UCSD-AML1 (cell line): ENCODE results near the gene KPNA4.
"Not testable (repeated sequence)": the region's sequence is repeated elsewhere in the genome, so short reads cannot be mapped to it uniquely, and the experiment has no call there.

Source experiments
- DNase-seq: peaks from one replicate; lab custom pipeline; 2025; ENCODE audit not compliant: unreplicated experiment; lab: John Stamatoyannopoulos, UW

Gene KPNA4

DNA sequence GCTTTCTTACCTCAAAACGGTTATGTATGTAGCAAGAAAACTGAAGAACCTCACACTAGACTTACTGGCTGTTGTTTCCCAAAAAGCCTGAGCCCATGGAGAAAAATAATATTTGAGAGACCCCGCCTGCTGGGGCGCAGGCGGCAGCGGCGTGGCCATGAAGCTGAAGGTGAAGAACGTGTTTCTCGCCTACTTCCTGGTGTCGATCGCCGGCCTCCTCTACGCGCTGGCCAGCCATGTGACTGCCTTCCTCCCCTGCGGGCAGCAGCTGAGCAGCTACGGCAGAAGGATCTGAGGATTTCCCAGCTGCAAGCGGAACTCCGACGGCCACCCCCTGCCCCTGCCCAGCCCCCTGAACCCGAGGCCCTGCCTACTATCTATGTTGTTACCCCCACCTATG lies 113.1 kb downstream of the KPNA4 start:
- DNase-seq: not testable (repeated sequence)

DNA sequence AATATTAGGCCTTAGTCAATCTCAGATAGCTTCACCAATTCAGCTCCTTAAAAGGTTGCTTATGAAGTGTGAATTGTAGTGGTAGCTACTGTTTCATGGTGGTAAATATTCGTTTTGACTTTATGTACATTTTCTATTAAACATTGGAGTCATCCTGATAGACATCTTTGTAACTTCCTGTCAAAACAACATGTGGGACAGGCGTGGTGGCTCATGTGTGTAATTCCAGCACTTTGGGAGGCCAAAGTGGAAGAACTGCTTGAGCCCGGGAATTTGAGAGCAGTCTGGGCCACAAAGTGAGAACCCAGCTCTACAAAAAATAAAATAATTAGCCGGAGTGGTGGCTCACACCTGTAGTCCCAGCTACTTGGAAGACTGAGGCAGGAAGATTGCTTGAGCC lies 113.8 kb downstream of the KPNA4 start:
- no peak for DNase-seq

DNA sequence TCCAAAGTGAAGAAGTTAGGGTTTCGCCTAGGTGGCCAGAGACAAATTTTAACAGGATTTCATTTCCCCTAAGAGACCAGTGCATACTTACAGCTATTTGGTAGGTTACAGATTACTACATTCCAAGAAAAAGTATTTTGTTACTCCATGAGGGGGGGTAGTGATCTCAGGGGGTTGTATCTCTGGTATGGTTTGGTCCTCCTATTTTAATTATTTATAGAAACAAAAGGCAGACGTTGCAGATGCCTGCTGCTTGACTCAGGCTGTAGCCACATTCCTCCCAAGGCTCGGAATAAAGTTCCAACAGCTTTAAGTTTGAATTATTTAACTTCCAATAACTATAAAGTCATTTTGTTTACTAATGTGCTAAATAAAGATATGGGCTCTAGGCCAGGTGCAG lies 114.5 kb downstream of the KPNA4 start:
- DNase-seq: no peak

DNA sequence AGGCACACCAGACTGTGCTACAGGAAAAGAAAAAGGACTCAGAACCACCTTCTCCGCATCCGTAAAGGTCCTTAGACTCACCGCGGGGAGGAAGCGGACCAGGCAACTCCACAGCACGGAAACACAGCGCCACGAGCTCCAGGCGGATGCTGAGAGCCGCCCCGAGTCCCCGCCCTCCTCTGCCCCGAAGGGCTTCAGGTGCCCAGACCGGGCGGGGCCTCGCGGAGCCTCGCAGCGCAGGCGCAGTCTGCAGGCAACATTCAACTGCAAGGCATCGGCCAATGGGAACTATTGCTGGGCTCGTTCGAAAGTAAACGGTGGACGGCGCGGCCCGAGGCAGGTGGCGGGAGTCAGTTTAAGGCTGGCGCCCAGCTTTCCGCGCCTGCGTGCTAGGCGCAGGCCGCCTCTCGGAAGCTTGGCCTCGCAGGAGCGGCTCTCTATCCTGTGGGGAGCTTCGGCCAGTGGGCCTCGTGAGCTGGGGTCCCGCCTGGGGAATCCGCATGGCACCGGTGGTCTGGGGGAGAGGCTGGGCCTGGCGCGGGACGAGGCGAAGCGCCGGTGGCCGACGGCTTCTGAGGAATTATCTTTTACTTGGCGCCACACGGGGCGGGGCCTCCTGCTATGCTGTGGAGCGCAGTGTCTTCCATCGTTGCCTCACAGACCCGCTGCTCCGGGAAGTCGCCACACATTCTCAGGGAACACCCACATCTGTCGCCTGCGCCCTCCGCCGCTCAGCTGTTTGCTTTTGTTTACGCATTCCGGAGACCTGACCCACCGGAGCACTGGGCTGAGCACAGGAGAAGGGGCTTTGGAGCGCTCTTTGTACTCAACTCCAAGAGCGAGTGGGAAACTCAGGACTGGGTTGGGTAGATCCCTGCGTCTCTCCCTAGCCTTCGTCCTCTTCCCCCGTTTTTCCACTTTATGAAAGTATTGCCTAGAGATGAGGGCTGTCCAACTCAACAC lies 115.5 kb downstream of the KPNA4 start, which contains the start of gene TRIM59:
Gene TRIM59 (minus strand): TSS at position 151 of the 963 bp plus-strand sequence. CDS start 10,603 bp downstream, outside the sequence.
- no peak for DNase-seq

DNA sequence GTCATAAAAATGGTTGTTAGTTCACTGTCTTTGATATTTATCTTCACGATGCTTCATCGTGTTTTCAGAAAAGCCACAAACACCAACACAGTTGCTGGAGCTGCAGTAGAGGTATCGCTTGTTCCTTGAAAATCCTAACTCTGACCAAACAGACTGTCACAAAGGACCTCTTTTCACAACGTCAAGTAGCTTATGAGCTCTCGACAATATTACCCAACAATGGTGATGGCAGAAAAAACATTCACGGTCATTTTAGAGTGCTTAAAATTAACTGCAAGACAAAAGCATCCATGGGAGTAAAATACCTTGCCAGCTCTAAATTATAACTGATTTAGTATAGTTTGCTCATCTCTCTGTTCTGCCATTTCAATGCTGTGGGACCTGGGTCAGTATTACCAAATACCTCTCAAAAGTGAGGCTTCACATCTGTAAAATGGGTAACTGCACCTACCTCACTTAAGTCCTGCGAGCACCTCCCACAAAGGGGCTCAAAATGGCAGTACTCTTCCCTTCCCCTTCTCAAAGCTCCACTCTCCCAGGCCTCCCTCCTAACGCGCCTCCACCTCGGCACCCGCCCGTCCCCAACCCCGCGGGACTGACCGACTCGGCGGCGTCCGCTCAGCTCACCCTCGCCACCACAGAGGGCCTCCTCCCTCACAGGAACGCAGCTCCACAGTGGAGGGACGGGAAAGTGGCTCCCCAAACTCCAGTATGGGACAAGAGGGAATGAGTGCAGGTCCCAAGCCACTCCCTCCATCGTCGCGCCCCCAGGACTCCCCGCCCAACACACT lies 116.3 kb downstream of the KPNA4 start:
- DNase-seq: no peak

DNA sequence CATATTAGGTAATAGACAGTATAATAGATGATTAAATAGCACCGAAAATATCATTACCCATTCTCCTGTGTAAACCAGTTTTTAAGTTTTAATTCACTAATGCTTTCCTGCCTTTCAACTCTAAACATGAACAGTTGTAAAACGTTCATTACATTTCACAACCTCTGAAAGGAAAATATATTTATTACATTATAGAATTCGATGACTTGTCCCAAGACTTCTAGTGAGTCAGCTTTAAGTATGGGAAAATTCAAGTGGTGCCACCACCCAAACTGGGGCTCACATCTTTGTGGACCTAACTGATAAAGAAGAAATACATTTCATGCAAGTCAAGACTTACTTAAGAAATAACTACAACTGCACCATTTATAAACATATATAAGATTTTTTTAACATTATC lies 117.8 kb downstream of the KPNA4 start:
- DNase-seq: no peak

DNA sequence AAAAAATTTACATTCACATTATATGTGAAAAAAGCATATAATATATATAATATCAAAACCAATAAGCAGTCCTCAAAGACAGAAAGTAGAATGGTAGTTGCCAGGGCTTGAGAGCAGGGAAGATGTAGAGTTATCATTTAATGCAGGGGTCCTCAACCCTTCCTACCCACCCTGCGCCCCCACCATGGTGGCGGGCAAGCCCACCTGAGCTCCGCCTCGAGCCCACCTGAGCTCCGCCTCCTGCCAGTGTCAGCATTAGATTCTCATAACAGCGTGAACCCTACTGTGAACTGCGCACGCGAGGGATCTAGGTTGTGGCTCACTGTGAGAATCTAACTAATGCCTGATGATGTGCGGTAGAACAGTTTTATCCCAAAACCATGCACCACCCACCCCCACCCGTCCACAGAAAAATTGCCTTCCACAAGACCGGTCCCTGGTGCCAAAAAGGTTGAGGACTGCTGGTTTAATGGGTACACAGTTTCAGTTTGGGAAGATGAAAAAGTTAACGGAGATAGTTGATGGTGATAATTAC lies 118.8 kb downstream of the KPNA4 start:
- DNase-seq: no peak

DNA sequence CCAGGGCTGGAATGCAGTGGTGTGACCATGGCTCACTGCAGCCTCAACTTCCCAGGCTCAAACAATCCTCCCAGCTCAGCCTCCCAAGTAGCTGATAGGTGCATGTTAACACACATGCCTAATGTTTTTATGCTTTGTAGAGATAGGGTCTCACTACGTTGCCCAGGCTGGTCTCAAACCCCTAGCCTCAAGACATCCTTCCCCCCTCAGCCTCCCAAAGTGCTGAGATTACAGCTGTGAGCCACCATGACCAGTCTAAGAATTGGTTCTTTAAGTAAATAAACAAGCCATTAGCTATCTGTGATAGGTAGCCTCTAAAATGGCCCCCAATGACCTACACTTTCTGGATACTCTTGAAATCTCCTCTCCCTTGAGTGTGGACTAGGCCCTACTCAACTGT lies 119.5 kb downstream of the KPNA4 start:
- no peak for DNase-seq
